IMR-90 (cell line): ENCODE data around the gene ACVR1. TPM values are rescaled to one million over a fixed set of nuclear protein-coding genes. Genes with fewer than 3 reads are reported as not detected.

Experiments used
- ATAC-seq: fragments of 200-7000 bp; cut with Tn5 transposase; 2 replicates; pipeline ENCODE4 v1.9.1; 2020; ENCODE audit warnings: low read depth, mild to moderate bottlenecking, moderate library complexity
- BruUV-seq: library from RNA; stranded (reverse); fragments of 400-500 nt; replicated peaks from 2 replicates; lab custom pipeline; 2021; lab: Mats Ljungman, UMichigan
- CTCF ChIA-PET: fragments of 300-600 bp; formaldehyde crosslinking; extraction: SDS; loops from one replicate; lab custom pipeline; 2021; ENCODE audit warnings: antibody characterized with exemption; lab: Yijun Ruan, JAX
- POLR2A ChIA-PET: fragments of 300-600 bp; sonication (Branson Sonifier 250); formaldehyde crosslinking; loops from one replicate; lab custom pipeline; 2022; ENCODE audit warnings: antibody characterized with exemption; ENCODE audit not compliant: unreplicated experiment; lab: Charles Lee
- DNase-seq: peaks from one replicate; pipeline ENCODE4 v3.0.0; 2013
- H2AFZ ChIP-seq: replicated peaks from 2 replicates; pipeline ENCODE3; 2013; ENCODE audit warnings: low read length, mild to moderate bottlenecking; ENCODE audit not compliant: poor library complexity
- H2AK5ac ChIP-seq: 2 replicates; pipeline ENCODE4 v1.6.1; 2013; ENCODE audit warnings: low read depth, low read length, inconsistent platforms
- H2AK9ac ChIP-seq: replicated peaks from 2 replicates; pipeline ENCODE3; 2013; ENCODE audit warnings: mild to moderate bottlenecking, low read depth, low read length, moderate library complexity; ENCODE audit not compliant: poor library complexity
- H2BK120ac ChIP-seq: 2 replicates; pipeline ENCODE4 v1.6.1; 2013; ENCODE audit warnings: low read depth, low read length, inconsistent platforms
- H2BK15ac ChIP-seq: 3 replicates; pipeline ENCODE4 v1.6.1; 2013; ENCODE audit warnings: low read depth, low read length, inconsistent platforms
- H2BK20ac ChIP-seq: 2 replicates; pipeline ENCODE4 v1.6.1; 2013; ENCODE audit warnings: low read depth, mild to moderate bottlenecking, inconsistent platforms, low read length, moderate library complexity
- H2BK5ac ChIP-seq: 2 replicates; pipeline ENCODE4 v1.6.1; 2013; ENCODE audit warnings: mild to moderate bottlenecking, low read depth, low read length, inconsistent platforms; ENCODE audit not compliant: poor library complexity, severe bottlenecking
- H3K14ac ChIP-seq: replicated peaks from 2 replicates; pipeline ENCODE4 v1.6.1; 2013; ENCODE audit warnings: low read depth, low read length, inconsistent platforms
- H3K18ac ChIP-seq: 2 replicates; pipeline ENCODE4 v1.6.1; 2013; ENCODE audit warnings: low read depth, low read length, control low read depth
- H3K23ac ChIP-seq: 2 replicates; pipeline ENCODE4 v1.6.1; 2013; ENCODE audit warnings: low read depth, low read length, inconsistent platforms
- H3K27ac ChIP-seq: 2 replicates; pipeline ENCODE4 v1.5.1; 2013; ENCODE audit warnings: mild to moderate bottlenecking, control low read depth, low read length; ENCODE audit not compliant: insufficient read depth
- H3K27me3 ChIP-seq: 2 replicates; pipeline ENCODE4 v1.6.1; 2013; ENCODE audit warnings: low read length; ENCODE audit not compliant: control insufficient read depth, insufficient read depth
- H3K36me3 ChIP-seq: 2 replicates; pipeline ENCODE4 v1.6.1; 2013; ENCODE audit warnings: low read length, mixed read lengths; ENCODE audit not compliant: control insufficient read depth, insufficient read depth
- H3K4ac ChIP-seq: 2 replicates; pipeline ENCODE4 v1.6.1; 2013; ENCODE audit warnings: low read depth, low read length, inconsistent platforms
- H3K4me1 ChIP-seq: 2 replicates; pipeline ENCODE4 v1.6.1; 2013; ENCODE audit warnings: low read length, mixed read lengths; ENCODE audit not compliant: control insufficient read depth, insufficient read depth
- H3K4me2 ChIP-seq: 2 replicates; pipeline ENCODE4 v1.6.1; 2013; ENCODE audit warnings: low read depth, mild to moderate bottlenecking, control low read depth, low read length, moderate library complexity
- H3K4me3 ChIP-seq: 2 replicates; pipeline ENCODE4 v1.5.1; 2013; ENCODE audit warnings: low read depth, mild to moderate bottlenecking, control low read depth, low read length, moderate library complexity; ENCODE audit not compliant: insufficient read depth
- H3K56ac ChIP-seq: 2 replicates; pipeline ENCODE4 v1.6.1; 2013; ENCODE audit warnings: low read length, inconsistent platforms; ENCODE audit not compliant: insufficient read depth; ENCODE audit errors: extremely low read depth
- H3K79me1 ChIP-seq, 2 experiments: 2 replicates each; pipeline ENCODE4 v1.6.1; 2013; ENCODE audit warnings: low read length in 2 of 2, inconsistent platforms in 1 of 2, low read depth in 1 of 2
- H3K9ac ChIP-seq: 2 replicates; pipeline ENCODE4 v1.6.1; 2013; ENCODE audit warnings: low read depth, low read length, control low read depth
- H3K9me1 ChIP-seq: 2 replicates; pipeline ENCODE4 v1.6.1; 2013; ENCODE audit warnings: low read length, inconsistent platforms; ENCODE audit not compliant: insufficient read depth
- H3K9me3 ChIP-seq: 2 replicates; pipeline ENCODE4 v1.6.1; 2013; ENCODE audit warnings: low read length; ENCODE audit not compliant: control insufficient read depth, insufficient read depth
- H4K20me1 ChIP-seq: 2 replicates; pipeline ENCODE4 v1.6.1; 2013; ENCODE audit warnings: low read length, inconsistent platforms; ENCODE audit not compliant: insufficient read depth
- H4K5ac ChIP-seq: 2 replicates; pipeline ENCODE4 v1.6.1; 2013; ENCODE audit warnings: mild to moderate bottlenecking, low read depth, low read length, control low read depth
- H4K8ac ChIP-seq, 2 experiments: 2 replicates each; pipeline ENCODE4 v1.6.1; 2013; ENCODE audit warnings: low read depth in 2 of 2, low read length in 2 of 2, control low read depth in 1 of 2, inconsistent platforms in 1 of 2
- H4K91ac ChIP-seq: 2 replicates; pipeline ENCODE4 v1.6.1; 2013; ENCODE audit warnings: low read depth, low read length, inconsistent platforms; ENCODE audit not compliant: insufficient read depth
- BHLHE40 ChIP-seq: fragments of 150-350 bp; IDR thresholded peaks from 2 replicates; pipeline ENCODE4 v1.6.1; 2016; ENCODE audit warnings: mild to moderate bottlenecking, low read depth, low read length
- CEBPB ChIP-seq: IDR thresholded peaks from 2 replicates; pipeline ENCODE4 v1.6.1; 2012; ENCODE audit warnings: low read depth, low read length, improper control_type of control experiment
- CHD1 ChIP-seq: IDR thresholded peaks from 2 replicates; pipeline ENCODE4 v1.6.1; 2012; ENCODE audit warnings: low read depth, low read length, improper control_type of control experiment
- FOS ChIP-seq: fragments of 150-350 bp; IDR thresholded peaks from 2 replicates; pipeline ENCODE4 v1.6.1; 2016; ENCODE audit warnings: low read depth, low read length
- MAFK ChIP-seq: IDR thresholded peaks from 2 replicates; pipeline ENCODE4 v1.6.1; 2012; ENCODE audit warnings: low read depth, low read length, improper control_type of control experiment
- MAZ ChIP-seq: IDR thresholded peaks from 2 replicates; pipeline ENCODE4 v1.6.1; 2012; ENCODE audit warnings: low read depth, mild to moderate bottlenecking, low read length, improper control_type of control experiment, moderate library complexity, borderline replicate concordance
- MXI1 ChIP-seq: IDR thresholded peaks from 2 replicates; pipeline ENCODE4 v1.6.1; 2012; ENCODE audit warnings: low read depth, mild to moderate bottlenecking, low read length, moderate library complexity, borderline replicate concordance
- NFE2L2 ChIP-seq: fragments of 150-350 bp; IDR thresholded peaks from 2 replicates; pipeline ENCODE4 v1.6.1; 2016; ENCODE audit warnings: low read depth, mild to moderate bottlenecking, low read length
- POLR2A ChIP-seq: IDR thresholded peaks from 2 replicates; pipeline ENCODE4 v1.6.1; 2012; ENCODE audit warnings: mild to moderate bottlenecking, low read depth, low read length
- RAD21 ChIP-seq: IDR thresholded peaks from 2 replicates; pipeline ENCODE4 v1.6.1; 2012; ENCODE audit warnings: low read length, improper control_type of control experiment
- RCOR1 ChIP-seq: IDR thresholded peaks from 2 replicates; pipeline ENCODE4 v1.6.1; 2012; ENCODE audit warnings: mild to moderate bottlenecking, low read length, improper control_type of control experiment; ENCODE audit not compliant: insufficient replicate concordance
- RFX5 ChIP-seq: IDR thresholded peaks from 2 replicates; pipeline ENCODE4 v1.8.0; 2012; ENCODE audit warnings: low read depth, mild to moderate bottlenecking, low read length, moderate library complexity
- SMC3 ChIP-seq: fragments of 150-350 bp; IDR thresholded peaks from 2 replicates; pipeline ENCODE4 v1.6.1; 2016; ENCODE audit warnings: low read depth, mild to moderate bottlenecking, antibody characterized with exemption, low read length, moderate library complexity
- WGBS, 2 experiments: methylation state at CpG; one replicate each; pipeline versions ENCODE4 v1.1.5 to v1.1.7; 2013; ENCODE audit warnings: missing lambda C conversion rate in 2 of 2; ENCODE audit not compliant: insufficient read length in 1 of 2; ENCODE audit errors: extremely low coverage in 2 of 2; 5-methylcytosine and 5-hydroxymethylcytosine counted together
- dilution Hi-C: fragments of 300-500 bp; cut with HindIII; formaldehyde crosslinking; loops from one replicate; pipeline ENCODE4 v1.14.3; 2018; ENCODE audit warnings: low sequenced_read_pairs; ENCODE audit not compliant: unreplicated experiment
- in situ Hi-C: fragments of 300-500 bp; cut with MboI; formaldehyde crosslinking; loops from 3 replicates; pipeline ENCODE4 v1.14.3; 2019; ENCODE audit warnings: low sequenced_read_pairs, inconsistent platforms, mixed read lengths
- intact Hi-C: fragments of 100-400 bp; cut with micrococcal nuclease; formaldehyde crosslinking; loops from 2 replicates; pipeline ENCODE4 v1.10.0; 2022
- polyA plus RNA-seq, 3 experiments: library from polyadenylated mRNA; depleted of rRNA; stranded (reverse); fragments of >200 nt; gene quantifications; 2 replicates each; pipeline ENCODE4 v1.2.3, GENCODE V29; 2012; ENCODE audit warnings: low replicate concordance in 1 of 3
- total RNA-seq: library from RNA; depleted of rRNA; stranded (reverse); fragments of >200 nt; gene quantifications from 2 replicates; pipeline ENCODE4 v1.2.3, GENCODE V29; 2012
- TF ChIP-seq, protein P1 (sequence below): conservative IDR thresholded peaks from 2 replicates; pipeline ENCODE4 v1.5.1; 2012; ENCODE audit warnings: mild to moderate bottlenecking, low read depth, low read length, improper control_type of control experiment
- TF ChIP-seq, protein P2 (sequence below): fragments of 150-350 bp; IDR thresholded peaks from 2 replicates; pipeline ENCODE4 v1.6.1; 2017; ENCODE audit warnings: mild to moderate bottlenecking, antibody characterized with exemption, low read length, low read depth
- TF ChIP-seq, protein P3 (sequence below): fragments of 150-350 bp; IDR thresholded peaks from 2 replicates; pipeline ENCODE4 v1.6.1; 2016; ENCODE audit warnings: low read depth, mild to moderate bottlenecking, low read length, moderate library complexity, borderline replicate concordance

The ACVR1 gene
- total and polyA plus RNA-seq, 2 of the 4 experiments (the other 2 are of a cell fraction), result 21.1 to 40.8 TPM

DNA sequence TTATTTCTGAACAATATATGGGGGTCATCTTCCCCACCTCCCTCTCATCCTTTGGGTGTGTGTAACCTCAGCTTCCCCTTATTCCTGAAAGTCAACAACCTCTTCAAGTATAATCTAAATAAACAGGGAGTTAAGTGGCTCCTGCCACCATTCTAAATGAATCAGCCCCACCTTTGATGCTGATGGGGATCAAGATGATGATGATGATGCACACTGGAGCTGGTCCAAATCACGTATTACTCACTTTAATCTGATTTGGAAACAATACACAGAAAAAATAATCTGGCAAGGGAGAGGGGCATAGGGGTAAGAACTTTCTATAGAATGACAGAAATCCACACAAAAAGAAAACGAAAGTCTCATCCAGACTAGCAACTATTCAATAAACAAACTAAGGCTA is 7.1 kb downstream of the ACVR1 start:
- H3K23ac ChIP-seq, result no peak overlapping the region
- DNase-seq (peak; percentile 28), ATAC-seq (no peak)
- H4K91ac ChIP-seq, result no peak overlapping the region
- no CpG with 5 or more reads among the region's 2 CpGs for WGBS, 2 experiments
- no TSS peak for BruUV-seq
- H2AK5ac ChIP-seq, result no peak overlapping the region
- no peak overlapping the region for H3K56ac ChIP-seq
- no peak overlapping the region for H3K14ac ChIP-seq
- no peak overlapping the region for H2BK20ac ChIP-seq
- intact Hi-C loops (no loop called here), in situ Hi-C loops (loop anchor here (25.0 kb wide), 1 partner anchor 1532 kb away; the partner anchor contains the start of gene NR4A2), dilution Hi-C loops (no loop called here)
- H3K27me3 ChIP-seq, result no peaks in the 10 kb centered on the region
- H3K79me1 ChIP-seq, result peaks cover 49 to 85% of the 10 kb centered on the region in 2 experiments
- no peak overlapping the region for H3K9ac ChIP-seq
- no peak overlapping the region for H3K4ac ChIP-seq
- CTCF ChIA-PET, result interaction anchor here (1.2 kb wide), 2 partner anchors 9 to 30 kb away, joined by 3 to 4 read pairs; no protein-coding TSS in a partner anchor
- H2BK120ac ChIP-seq, result no peak overlapping the region
- H3K4me2 ChIP-seq, result peak overlapping the region; percentile 55; the same call in 1 of the 2 replicates
- H3K9me1 ChIP-seq, result peaks cover 25% of the 10 kb centered on the region
- no peaks in the 10 kb centered on the region for H3K9me3 ChIP-seq
- no peak overlapping the region for H4K8ac ChIP-seq
- H2AFZ ChIP-seq, result no peak overlapping the region
- no peak overlapping the region for H4K5ac ChIP-seq
- TF ChIP-seq CHD1 (no peak), RCOR1 (no peak), RAD21 (no peak), MXI1 (no peak), MAFK (no peak), FOS (no peak), SMC3 (no peak), MAZ (no peak), POLR2A (no peak), CEBPB (no peak), RFX5 (no peak), BHLHE40 (no peak), NFE2L2 (no peak)
- TF ChIP-seq, protein P1, sequence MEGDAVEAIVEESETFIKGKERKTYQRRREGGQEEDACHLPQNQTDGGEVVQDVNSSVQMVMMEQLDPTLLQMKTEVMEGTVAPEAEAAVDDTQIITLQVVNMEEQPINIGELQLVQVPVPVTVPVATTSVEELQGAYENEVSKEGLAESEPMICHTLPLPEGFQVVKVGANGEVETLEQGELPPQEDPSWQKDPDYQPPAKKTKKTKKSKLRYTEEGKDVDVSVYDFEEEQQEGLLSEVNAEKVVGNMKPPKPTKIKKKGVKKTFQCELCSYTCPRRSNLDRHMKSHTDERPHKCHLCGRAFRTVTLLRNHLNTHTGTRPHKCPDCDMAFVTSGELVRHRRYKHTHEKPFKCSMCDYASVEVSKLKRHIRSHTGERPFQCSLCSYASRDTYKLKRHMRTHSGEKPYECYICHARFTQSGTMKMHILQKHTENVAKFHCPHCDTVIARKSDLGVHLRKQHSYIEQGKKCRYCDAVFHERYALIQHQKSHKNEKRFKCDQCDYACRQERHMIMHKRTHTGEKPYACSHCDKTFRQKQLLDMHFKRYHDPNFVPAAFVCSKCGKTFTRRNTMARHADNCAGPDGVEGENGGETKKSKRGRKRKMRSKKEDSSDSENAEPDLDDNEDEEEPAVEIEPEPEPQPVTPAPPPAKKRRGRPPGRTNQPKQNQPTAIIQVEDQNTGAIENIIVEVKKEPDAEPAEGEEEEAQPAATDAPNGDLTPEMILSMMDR, result no peak
- TF ChIP-seq, protein P2, sequence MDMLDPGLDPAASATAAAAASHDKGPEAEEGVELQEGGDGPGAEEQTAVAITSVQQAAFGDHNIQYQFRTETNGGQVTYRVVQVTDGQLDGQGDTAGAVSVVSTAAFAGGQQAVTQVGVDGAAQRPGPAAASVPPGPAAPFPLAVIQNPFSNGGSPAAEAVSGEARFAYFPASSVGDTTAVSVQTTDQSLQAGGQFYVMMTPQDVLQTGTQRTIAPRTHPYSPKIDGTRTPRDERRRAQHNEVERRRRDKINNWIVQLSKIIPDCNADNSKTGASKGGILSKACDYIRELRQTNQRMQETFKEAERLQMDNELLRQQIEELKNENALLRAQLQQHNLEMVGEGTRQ, result no peak
- TF ChIP-seq, protein P3, sequence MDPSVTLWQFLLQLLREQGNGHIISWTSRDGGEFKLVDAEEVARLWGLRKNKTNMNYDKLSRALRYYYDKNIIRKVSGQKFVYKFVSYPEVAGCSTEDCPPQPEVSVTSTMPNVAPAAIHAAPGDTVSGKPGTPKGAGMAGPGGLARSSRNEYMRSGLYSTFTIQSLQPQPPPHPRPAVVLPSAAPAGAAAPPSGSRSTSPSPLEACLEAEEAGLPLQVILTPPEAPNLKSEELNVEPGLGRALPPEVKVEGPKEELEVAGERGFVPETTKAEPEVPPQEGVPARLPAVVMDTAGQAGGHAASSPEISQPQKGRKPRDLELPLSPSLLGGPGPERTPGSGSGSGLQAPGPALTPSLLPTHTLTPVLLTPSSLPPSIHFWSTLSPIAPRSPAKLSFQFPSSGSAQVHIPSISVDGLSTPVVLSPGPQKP, result no peak
- no peak overlapping the region for H3K4me3 ChIP-seq
- H2BK15ac ChIP-seq, result no peak overlapping the region
- POLR2A ChIA-PET, result no interaction called here
- no peak overlapping the region for H2BK5ac ChIP-seq
- peaks cover 63% of the 10 kb centered on the region; the same call in 1 of the 2 replicates for H4K20me1 ChIP-seq
- H2AK9ac ChIP-seq, result no peak overlapping the region
- no peak overlapping the region for H3K27ac ChIP-seq
- no peak overlapping the region for H3K18ac ChIP-seq
- H3K4me1 ChIP-seq, result peaks cover 12% of the 10 kb centered on the region
- H3K36me3 ChIP-seq, result no peaks in the 10 kb centered on the region
